Measurements from ENCODE around the gene CTNNA3. TPM values are rescaled to one million over a fixed set of nuclear protein-coding genes. Genes with fewer than 3 reads are reported as not detected.

CTNNA3 gene
- total and polyA plus RNA-seq, 2 of the 4 experiments (the other 2 are of a cell fraction), result 0.19 to 0.90 TPM

DNA sequence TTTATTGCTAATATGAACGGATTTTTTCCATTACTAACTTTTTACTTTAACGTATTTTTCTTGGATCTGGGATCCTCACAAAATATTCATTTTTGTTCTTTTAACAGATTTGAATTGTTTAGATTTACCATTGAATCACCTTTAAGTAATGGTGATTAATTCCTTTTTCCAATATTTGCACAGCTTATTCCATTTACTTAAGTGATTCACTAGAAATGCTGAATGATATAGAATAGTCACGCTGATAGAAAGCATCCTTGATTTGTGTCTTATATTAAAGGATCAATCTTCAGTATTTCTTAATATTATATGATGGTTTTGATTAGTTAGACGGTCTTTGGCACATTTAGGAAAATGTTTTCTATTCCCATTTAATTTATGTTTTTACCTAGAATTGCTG is 886.6 kb downstream of the CTNNA3 start:
- WGBS, 2 experiments (ENCODE audit: extremely low coverage in 2 of 2, insufficient read length in 1 of 2), result no CpG with 5 or more reads among the region's 4 CpGs
- no peak overlapping the region for H2BK15ac ChIP-seq (ENCODE audit: low read depth, low read length)
- H2BK5ac ChIP-seq (ENCODE audit: low read depth, low read length, poor library complexity, severe bottlenecking), result no peak overlapping the region
- H2AFZ ChIP-seq (replicated peaks; ENCODE audit: low read length, poor library complexity), result no peak overlapping the region
- no peak overlapping the region for H4K8ac ChIP-seq (ENCODE audit: low read depth in 2 of 2, low read length in 2 of 2)
- H3K9me1 ChIP-seq (ENCODE audit: insufficient read depth, low read length), result no peaks in the 10 kb centered on the region
- no peak overlapping the region for H2BK20ac ChIP-seq (ENCODE audit: low read depth, low read length)
- ChIA-PET CTCF (no interaction called here), POLR2A (ENCODE audit: unreplicated experiment) (no interaction called here)
- H3K4me3 ChIP-seq (ENCODE audit: insufficient read depth, low read depth, low read length), result no peak overlapping the region
- dilution Hi-C loops (cut with HindIII; ENCODE audit: low sequenced_read_pairs, unreplicated experiment), result no loop called here
- H3K14ac ChIP-seq (replicated peaks; ENCODE audit: low read depth, low read length), result no peak overlapping the region
- ATAC-seq (ENCODE audit: low read depth) (no peak), DNase-seq (no peak)
- TF ChIP-seq RCOR1 (IDR thresholded peaks at IDR 0.05; ENCODE audit: insufficient replicate concordance, low read length), result no peak
- no peak for TF ChIP-seq FOS (IDR thresholded peaks at IDR 0.05; ENCODE audit: low read depth, low read length)
- no peak for TF ChIP-seq CHD1 (IDR thresholded peaks at IDR 0.05; ENCODE audit: low read depth, low read length)
- TF ChIP-seq RFX5 (IDR thresholded peaks at IDR 0.05; ENCODE audit: low read depth, low read length), result no peak
- no peak for TF ChIP-seq CTCF (conservative IDR thresholded peaks at IDR 0.05; ENCODE audit: low read depth, low read length)
- TF ChIP-seq USF2 (IDR thresholded peaks at IDR 0.05; ENCODE audit: low read depth, low read length), result no peak
- TF ChIP-seq MAZ (IDR thresholded peaks at IDR 0.05; ENCODE audit: borderline replicate concordance, low read depth, low read length), result no peak
- no peak for TF ChIP-seq RAD21 (IDR thresholded peaks at IDR 0.05; ENCODE audit: low read length)
- TF ChIP-seq POLR2A (IDR thresholded peaks at IDR 0.05; ENCODE audit: low read depth, low read length), result no peak
- TF ChIP-seq BHLHE40 (IDR thresholded peaks at IDR 0.05; ENCODE audit: low read depth, low read length), result no peak
- no peak for TF ChIP-seq CEBPB (IDR thresholded peaks at IDR 0.05; ENCODE audit: low read depth, low read length)
- TF ChIP-seq, protein P1, sequence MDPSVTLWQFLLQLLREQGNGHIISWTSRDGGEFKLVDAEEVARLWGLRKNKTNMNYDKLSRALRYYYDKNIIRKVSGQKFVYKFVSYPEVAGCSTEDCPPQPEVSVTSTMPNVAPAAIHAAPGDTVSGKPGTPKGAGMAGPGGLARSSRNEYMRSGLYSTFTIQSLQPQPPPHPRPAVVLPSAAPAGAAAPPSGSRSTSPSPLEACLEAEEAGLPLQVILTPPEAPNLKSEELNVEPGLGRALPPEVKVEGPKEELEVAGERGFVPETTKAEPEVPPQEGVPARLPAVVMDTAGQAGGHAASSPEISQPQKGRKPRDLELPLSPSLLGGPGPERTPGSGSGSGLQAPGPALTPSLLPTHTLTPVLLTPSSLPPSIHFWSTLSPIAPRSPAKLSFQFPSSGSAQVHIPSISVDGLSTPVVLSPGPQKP (IDR thresholded peaks at IDR 0.05; ENCODE audit: borderline replicate concordance, low read depth, low read length), result no peak
- no peak for TF ChIP-seq NFE2L2 (IDR thresholded peaks at IDR 0.05; ENCODE audit: low read depth, low read length)
- H3K9me3 ChIP-seq (ENCODE audit: control insufficient read depth, insufficient read depth, low read length), result no peaks in the 10 kb centered on the region
- BruUV-seq (replicated peaks), result no TSS peak
- no peak overlapping the region for H3K18ac ChIP-seq (ENCODE audit: low read depth, low read length)
- no peak overlapping the region for H3K56ac ChIP-seq (ENCODE audit: extremely low read depth, insufficient read depth, low read length)
- H2BK120ac ChIP-seq (ENCODE audit: low read depth, low read length), result no peak overlapping the region
- no peak overlapping the region for H2AK5ac ChIP-seq (ENCODE audit: low read depth, low read length)
- intact Hi-C loops (cut with micrococcal nuclease), result no loop called here
- no peak overlapping the region for H4K91ac ChIP-seq (ENCODE audit: insufficient read depth, low read depth, low read length)
- H3K36me3 ChIP-seq (ENCODE audit: control insufficient read depth, insufficient read depth, low read length), result no peaks in the 10 kb centered on the region
- no peaks in the 10 kb centered on the region for H4K20me1 ChIP-seq (ENCODE audit: insufficient read depth, low read length)
- no peaks in the 10 kb centered on the region for H3K27me3 ChIP-seq (ENCODE audit: control insufficient read depth, insufficient read depth, low read length)
- H3K4me2 ChIP-seq (ENCODE audit: low read depth, low read length), result no peak overlapping the region
- no peaks in the 10 kb centered on the region for H3K79me1 ChIP-seq (ENCODE audit: low read depth in 1 of 2, low read length in 2 of 2)
- H3K23ac ChIP-seq (ENCODE audit: low read depth, low read length), result no peak overlapping the region
- no peak overlapping the region for H3K9ac ChIP-seq (ENCODE audit: low read depth, low read length)
- H3K4ac ChIP-seq (ENCODE audit: low read depth, low read length), result no peak overlapping the region
- no peak overlapping the region for H3K27ac ChIP-seq (ENCODE audit: insufficient read depth, low read length)
- H4K5ac ChIP-seq (ENCODE audit: low read depth, low read length), result no peak overlapping the region
- H3K4me1 ChIP-seq (ENCODE audit: control insufficient read depth, insufficient read depth, low read length), result no peaks in the 10 kb centered on the region
- in situ Hi-C loops (cut with MboI; ENCODE audit: low sequenced_read_pairs), result no loop called here
- no peak overlapping the region for H2AK9ac ChIP-seq (replicated peaks; ENCODE audit: low read depth, low read length, poor library complexity)
